Naive thymus-derived CD4-positive, alpha-beta T cell (primary cell): Measurements from ENCODE around the gene PIGV. TPM values are rescaled to one million over a fixed set of nuclear protein-coding genes. Genes with fewer than 3 reads are reported as not detected.
"Not testable (repeated sequence)": the region's sequence is repeated elsewhere in the genome, so short reads cannot be mapped to it uniquely, and the experiment has no call there.

Source experiments
- ATAC-seq: fragments of 150-1000 bp; cut with Tn5 transposase; 2 replicates; pipeline ENCODE4 v1.10.0; 2021; ENCODE audit warnings: mild to moderate bottlenecking, moderate library complexity
- CTCF ChIA-PET: fragments of 350-600 bp; sonication (Branson Sonifier 250); formaldehyde crosslinking; loops from one replicate; lab custom pipeline; 2021; ENCODE audit warnings: antibody characterized with exemption; lab: Charles Lee
- POLR2A ChIA-PET: fragments of 350-600 bp; sonication (Branson Sonifier 250); formaldehyde crosslinking; loops from one replicate; lab custom pipeline; 2021; ENCODE audit warnings: antibody characterized with exemption, inconsistent platforms; lab: Charles Lee
- DNase-seq, 9 donors: peaks; one replicate each; pipeline versions ENCODE4 v3.0.0 to v3.0.0-alpha.2; 2020 to 2022; ENCODE audit warnings: mixed read lengths in 1 of 9
- H3K27ac ChIP-seq: one replicate; pipeline ENCODE4 v1.7.0; 2013; ENCODE audit warnings: mild to moderate bottlenecking, low read depth, low read length, moderate library complexity
- H3K27me3 ChIP-seq, 2 donors: one replicate each; pipeline ENCODE4 v1.7.0; 2013; ENCODE audit warnings: low read length in 2 of 2, mild to moderate bottlenecking in 2 of 2, moderate library complexity in 2 of 2; ENCODE audit not compliant: control insufficient read depth in 2 of 2, insufficient read depth in 2 of 2
- H3K36me3 ChIP-seq, 3 experiments: 1 replicate in 2 of 3; 2 replicates in 1 of 3; pipeline ENCODE4 v1.7.0; 2013; ENCODE audit warnings: low read length in 3 of 3, mild to moderate bottlenecking in 3 of 3, moderate library complexity in 1 of 3; ENCODE audit not compliant: insufficient read depth in 3 of 3, control insufficient read depth in 2 of 3
- H3K4me1 ChIP-seq, 2 donors: one replicate each; pipeline ENCODE4 v1.7.0; 2013; ENCODE audit warnings: low read length in 2 of 2, mild to moderate bottlenecking in 2 of 2, moderate library complexity in 1 of 2; ENCODE audit not compliant: control insufficient read depth in 2 of 2, insufficient read depth in 2 of 2
- H3K4me3 ChIP-seq: 2 replicates; pipeline ENCODE4 v1.7.0; 2013; ENCODE audit warnings: mild to moderate bottlenecking, low read length
- H3K9me3 ChIP-seq, 3 experiments: 1 replicate in 2 of 3; 2 replicates in 1 of 3; pipeline ENCODE4 v1.7.0; 2013; ENCODE audit warnings: low read length in 3 of 3; ENCODE audit not compliant: control insufficient read depth in 2 of 3
- H3K27ac Mint-ChIP-seq, 9 donors: one replicate each; pipeline ENCODE4 v1.8.0; 2020 to 2022; ENCODE audit warnings: mixed read lengths in 9 of 9, mild to moderate bottlenecking in 8 of 9, moderate library complexity in 5 of 9, inconsistent platforms in 2 of 9
- H3K27me3 Mint-ChIP-seq, 5 donors: one replicate each; pipeline ENCODE4 v1.8.0; 2021 to 2022; ENCODE audit warnings: mixed read lengths in 5 of 5, mild to moderate bottlenecking in 1 of 5
- H3K36me3 Mint-ChIP-seq, 5 donors: one replicate each; pipeline ENCODE4 v1.8.0; 2020 to 2022; ENCODE audit warnings: mixed read lengths in 5 of 5, mild to moderate bottlenecking in 3 of 5, inconsistent platforms in 1 of 5
- H3K4me1 Mint-ChIP-seq, 7 donors: one replicate each; pipeline ENCODE4 v1.8.0; 2020 to 2022; ENCODE audit warnings: mixed read lengths in 7 of 7, mild to moderate bottlenecking in 3 of 7, inconsistent platforms in 1 of 7
- H3K4me3 Mint-ChIP-seq, 10 donors: one replicate each; pipeline ENCODE4 v1.8.0; 2020 to 2022; ENCODE audit warnings: mild to moderate bottlenecking in 10 of 10, mixed read lengths in 10 of 10, moderate library complexity in 6 of 10, inconsistent platforms in 2 of 10
- H3K9me3 Mint-ChIP-seq, 11 donors: one replicate each; pipeline ENCODE4 v1.8.0; 2020 to 2022; ENCODE audit warnings: mixed read lengths in 11 of 11, mild to moderate bottlenecking in 4 of 11, inconsistent platforms in 1 of 11, moderate library complexity in 1 of 11
- intact Hi-C, 2 donors: fragments of 100-400 bp; cut with micrococcal nuclease; formaldehyde crosslinking; loops; one replicate each; pipeline ENCODE4 v1.15.1; 2023
- polyA plus RNA-seq, 2 donors: library from polyadenylated mRNA; unstranded; fragments of 300-500 nt; fragmentation: Illumina TruSeq; gene quantifications; one replicate each; pipeline ENCODE4 v1.2.3, GENCODE V29; 2021
- total RNA-seq, 6 experiments: library from RNA in 5 of 6; stranded (reverse) in 5 of 6; gene quantifications; 1 replicate in 5 of 6; 2 replicates in 1 of 6; pipeline ENCODE4 v1.2.3 and lab custom pipeline; 2021 to 2026

PIGV gene
- total and polyA plus RNA-seq, 7 experiments from 2014 or later: 7.0 to 17.9 (median 14.8) TPM

- DNase-seq, H3K27ac Mint-ChIP-seq, H3K27ac ChIP-seq, intact Hi-C loops, H3K27me3 ChIP-seq, H3K9me3 ChIP-seq, H3K9me3 Mint-ChIP-seq, ATAC-seq, H3K4me3 Mint-ChIP-seq, CTCF ChIA-PET, H3K27me3 Mint-ChIP-seq, H3K4me3 ChIP-seq, H3K36me3 ChIP-seq, POLR2A ChIA-PET: not testable (repeated sequence)
- H3K4me1 Mint-ChIP-seq: peaks cover 21 to 40% (median 32%) of the 10 kb centered on the region in 7 donors
- peaks cover 12 to 35% of the 10 kb centered on the region in 2 donors for H3K4me1 ChIP-seq
- peaks cover 0 to 19% (median 0%) of the 10 kb centered on the region in 5 donors for H3K36me3 Mint-ChIP-seq
These were observed 16.2 kb downstream of the PIGV start for GRCh38 chr1:26803932-26804331.

- peak overlapping the region in 8 of 9 donors; percentile 38 to 92 (median 80) for H3K27ac Mint-ChIP-seq
These were observed 22.4 kb downstream of the PIGV start for GRCh38 chr1:26810105-26810504.

GRCh38 chr1:26811057-26811456 lies 23.3 kb downstream of the PIGV start:
- DNase-seq (no peak), ATAC-seq (no peak)
- Histone ChIP-seq H3K4me3 (no peak overlapping the region), H3K27me3 (no peaks in the 10 kb centered on the region), H3K9me3 (no peaks in the 10 kb centered on the region), H3K27ac (no peak overlapping the region), H3K4me1 (peaks cover 0 to 14% of the 10 kb centered on the region in 2 donors), H3K36me3 (no peaks in the 10 kb centered on the region)
- H3K9me3 Mint-ChIP-seq: no peaks in the 10 kb centered on the region
- POLR2A ChIA-PET: interaction anchor here (1.4 kb wide), 2 partner anchors 23 to 54 kb away, joined by 3 to 6 read pairs; no protein-coding TSS in a partner anchor
- CTCF ChIA-PET: interaction anchor here (0.6 to 4.0 kb wide), 14 partner anchors 9 to 1825 kb away, joined by 3 to 29 read pairs (median 6); no protein-coding TSS in a partner anchor
- peaks cover 0 to 26% (median 8%) of the 10 kb centered on the region in 7 donors for H3K4me1 Mint-ChIP-seq
- peak overlapping the region in 2 of 9 donors; percentile 32 to 92 for H3K27ac Mint-ChIP-seq
- H3K27me3 Mint-ChIP-seq: no peaks in the 10 kb centered on the region
- intact Hi-C loops: loop anchor here in 1 of 2 donors (2.0 kb wide), 2 partner anchors 22 to 68 kb away; no protein-coding TSS in a partner anchor
- peaks cover 0 to 4% (median 0%) of the 10 kb centered on the region in 5 donors for H3K36me3 Mint-ChIP-seq
- H3K4me3 Mint-ChIP-seq: peak overlapping the region in 1 of 10 donors; percentile 39

More at GRCh38 chr1:26810105-26810504, 22.4 kb downstream of the PIGV start:
- peak; percentile 40 to 83 (median 76) for DNase-seq
- peak; percentile 99 for ATAC-seq
- H3K27me3 Mint-ChIP-seq, H3K4me3 ChIP-seq, H3K36me3 ChIP-seq, H3K27ac ChIP-seq, H3K9me3 Mint-ChIP-seq, H3K36me3 Mint-ChIP-seq, H3K27me3 ChIP-seq, H3K9me3 ChIP-seq: not testable (repeated sequence)
- Mint-ChIP-seq H3K4me3 (peak overlapping the region in 4 of 10 donors; percentile 28 to 69 (median 46)), H3K4me1 (peaks cover 0 to 28% (median 13%) of the 10 kb centered on the region in 7 donors)
- ChIA-PET POLR2A (interaction anchor here (0.7 to 1.5 kb wide), 6 partner anchors 8 to 310 kb away, joined by 3 to 9 read pairs (median 4); partner anchors contain the start of gene PIGV), CTCF (interaction anchor here (0.6 to 4.0 kb wide), 21 partner anchors 10 to 261 kb away, joined by 3 to 29 read pairs (median 5); no protein-coding TSS in a partner anchor)
- H3K4me1 ChIP-seq: peaks cover 0 to 14% of the 10 kb centered on the region in 2 donors
- intact Hi-C loops: loop anchor here (1.0 to 2.0 kb wide), 5 partner anchors 10 to 69 kb away; no protein-coding TSS in a partner anchor

- Histone ChIP-seq H3K36me3 (no peaks in the 10 kb centered on the region), H3K9me3 (no peaks in the 10 kb centered on the region), H3K27me3 (no peaks in the 10 kb centered on the region), H3K27ac (no peak overlapping the region), H3K4me3 (no peak overlapping the region), H3K4me1 (peaks cover 0 to 14% of the 10 kb centered on the region in 2 donors)
- H3K27ac Mint-ChIP-seq: no peak overlapping the region
- no peaks in the 10 kb centered on the region for H3K27me3 Mint-ChIP-seq
- POLR2A ChIA-PET: interaction anchor here (0.8 to 1.0 kb wide), 2 partner anchors 13 to 22 kb away, joined by 3 to 8 read pairs; no protein-coding TSS in a partner anchor
- no peaks in the 10 kb centered on the region for H3K9me3 Mint-ChIP-seq
- peaks cover 0 to 26% (median 8%) of the 10 kb centered on the region in 7 donors for H3K4me1 Mint-ChIP-seq
- H3K4me3 Mint-ChIP-seq: no peak overlapping the region
- intact Hi-C loops: loop anchor here in 1 of 2 donors (2.0 kb wide), 2 partner anchors 21 to 67 kb away; no protein-coding TSS in a partner anchor
- peaks cover 0 to 4% (median 0%) of the 10 kb centered on the region in 5 donors for H3K36me3 Mint-ChIP-seq
- CTCF ChIA-PET: interaction anchor here (0.6 to 4.0 kb wide), 10 partner anchors 9 to 210 kb away, joined by 3 to 29 read pairs (median 6); no protein-coding TSS in a partner anchor
- DNase-seq (no peak), ATAC-seq (no peak)
These were observed 24.0 kb downstream of the PIGV start for GRCh38 chr1:26811708-26812107.

GRCh38 chr1:26814377-26814776 lies 26.6 kb downstream of the PIGV start:
- Mint-ChIP-seq H3K36me3 (peaks cover 0 to 3% (median 0%) of the 10 kb centered on the region in 5 donors), H3K4me3 (no peak overlapping the region), H3K9me3 (no peaks in the 10 kb centered on the region), H3K27me3 (no peaks in the 10 kb centered on the region), H3K4me1 (peaks cover 0 to 24% (median 8%) of the 10 kb centered on the region in 7 donors), H3K27ac (no peak overlapping the region)
- H3K4me3 ChIP-seq: no peak overlapping the region
- H3K9me3 ChIP-seq: no peaks in the 10 kb centered on the region
- H3K4me1 ChIP-seq: peaks cover 0 to 14% of the 10 kb centered on the region in 2 donors
- DNase-seq (no peak), ATAC-seq (no peak)
- no peaks in the 10 kb centered on the region for H3K27me3 ChIP-seq
- POLR2A ChIA-PET: no interaction called here
- no peak overlapping the region for H3K27ac ChIP-seq
- CTCF ChIA-PET: interaction anchor here (0.5 to 0.9 kb wide), 2 partner anchors 19 to 51 kb away, joined by 3 read pairs; no protein-coding TSS in a partner anchor
- H3K36me3 ChIP-seq: no peaks in the 10 kb centered on the region
- intact Hi-C loops: no loop called here

- no peak overlapping the region for H3K27ac ChIP-seq
- no peak for DNase-seq
- H3K4me3 Mint-ChIP-seq: no peak overlapping the region
- no peak for ATAC-seq
- H3K27me3 Mint-ChIP-seq: no peaks in the 10 kb centered on the region
- peaks cover 0 to 14% of the 10 kb centered on the region in 2 donors for H3K4me1 ChIP-seq
- H3K27me3 ChIP-seq: no peaks in the 10 kb centered on the region
- ChIA-PET POLR2A (interaction anchor here (0.7 kb wide), 1 partner anchor 315 kb away, joined by 5 read pairs; no protein-coding TSS in a partner anchor), CTCF (interaction anchor here (0.5 to 1.5 kb wide), 2 partner anchors 10 to 51 kb away, joined by 3 to 4 read pairs; no protein-coding TSS in a partner anchor)
- H3K27ac Mint-ChIP-seq: peak overlapping the region in 1 of 9 donors; percentile 10
- H3K36me3 ChIP-seq: no peaks in the 10 kb centered on the region
- H3K36me3 Mint-ChIP-seq: peaks cover 0 to 3% (median 0%) of the 10 kb centered on the region in 5 donors
- no peaks in the 10 kb centered on the region for H3K9me3 ChIP-seq
- intact Hi-C loops: no loop called here
- peaks cover 0 to 24% (median 8%) of the 10 kb centered on the region in 7 donors for H3K4me1 Mint-ChIP-seq
- no peaks in the 10 kb centered on the region for H3K9me3 Mint-ChIP-seq
- H3K4me3 ChIP-seq: no peak overlapping the region
These were observed 27.1 kb downstream of the PIGV start for GRCh38 chr1:26814893-26815292.
